HG03095 (cell line): ENCODE measurements around the gene AHCY.
"Not testable (repeated sequence)": the region's sequence is repeated elsewhere in the genome, so short reads cannot be mapped to it uniquely, and the experiment has no call there.

Source experiments
- ATAC-seq: cut with Tn5 transposase; IDR thresholded peaks from one replicate; pipeline ENCODE4 v1.9.1; 2021; ENCODE audit warnings: moderate library complexity; ENCODE audit not compliant: unreplicated experiment

The AHCY gene

GRCh38 chr20:34299556-34300255, 3.4 kb downstream of the AHCY start:
- no peak for ATAC-seq

GRCh38 chr20:34298294-34298784, 4.8 kb downstream of the AHCY start:
- not testable (repeated sequence) for ATAC-seq

GRCh38 chr20:34296468-34296867, 6.7 kb downstream of the AHCY start:
- no peak for ATAC-seq

GRCh38 chr20:34295284-34295683, 7.9 kb downstream of the AHCY start:
- ATAC-seq = no peak

- no peak for ATAC-seq
These were observed 8.6 kb downstream of the AHCY start for GRCh38 chr20:34294563-34294962.

GRCh38 chr20:34293589-34293988, 9.6 kb downstream of the AHCY start:
- no peak for ATAC-seq

- ATAC-seq = no peak
These were observed 10.0 kb downstream of the AHCY start for GRCh38 chr20:34293119-34293518.

GRCh38 chr20:34292496-34292895, 10.7 kb downstream of the AHCY start:
- ATAC-seq = no peak

GRCh38 chr20:34290471-34290870, 12.7 kb downstream of the AHCY start:
- no peak for ATAC-seq

GRCh38 chr20:34287500-34287899, 15.7 kb downstream of the AHCY start:
- ATAC-seq = not testable (repeated sequence)

GRCh38 chr20:34285450-34285849, 17.7 kb downstream of the AHCY start:
- no peak for ATAC-seq

- no peak for ATAC-seq
These were observed 19.3 kb downstream of the AHCY start for GRCh38 chr20:34283844-34284243.

- no peak for ATAC-seq
These were observed 21.1 kb downstream of the AHCY start for GRCh38 chr20:34282041-34282440.

- no peak for ATAC-seq
These were observed 22.0 kb downstream of the AHCY start for GRCh38 chr20:34281177-34281576.

GRCh38 chr20:34274694-34275093, 28.5 kb downstream of the AHCY start:
- no peak for ATAC-seq

- ATAC-seq = no peak
These were observed 31.2 kb downstream of the AHCY start for GRCh38 chr20:34271956-34272355.

GRCh38 chr20:34269996-34270627, 33.0 kb downstream of the AHCY start:
- ATAC-seq = no peak

GRCh38 chr20:34268851-34269636, 34.1 kb downstream of the AHCY start:
- no peak for ATAC-seq

GRCh38 chr20:34268145-34268544, 35.0 kb downstream of the AHCY start:
- no peak for ATAC-seq

GRCh38 chr20:34264141-34264540, 39.0 kb downstream of the AHCY start:
- no peak for ATAC-seq

GRCh38 chr20:34263468-34263867, 39.7 kb downstream of the AHCY start:
- ATAC-seq = not testable (repeated sequence)
